ENCODE results near the gene RNF31.

GRCh38 chr14:24178399-24179178, 31.3 kb downstream of the RNF31 start:
- TF ChIP-seq, protein P1, sequence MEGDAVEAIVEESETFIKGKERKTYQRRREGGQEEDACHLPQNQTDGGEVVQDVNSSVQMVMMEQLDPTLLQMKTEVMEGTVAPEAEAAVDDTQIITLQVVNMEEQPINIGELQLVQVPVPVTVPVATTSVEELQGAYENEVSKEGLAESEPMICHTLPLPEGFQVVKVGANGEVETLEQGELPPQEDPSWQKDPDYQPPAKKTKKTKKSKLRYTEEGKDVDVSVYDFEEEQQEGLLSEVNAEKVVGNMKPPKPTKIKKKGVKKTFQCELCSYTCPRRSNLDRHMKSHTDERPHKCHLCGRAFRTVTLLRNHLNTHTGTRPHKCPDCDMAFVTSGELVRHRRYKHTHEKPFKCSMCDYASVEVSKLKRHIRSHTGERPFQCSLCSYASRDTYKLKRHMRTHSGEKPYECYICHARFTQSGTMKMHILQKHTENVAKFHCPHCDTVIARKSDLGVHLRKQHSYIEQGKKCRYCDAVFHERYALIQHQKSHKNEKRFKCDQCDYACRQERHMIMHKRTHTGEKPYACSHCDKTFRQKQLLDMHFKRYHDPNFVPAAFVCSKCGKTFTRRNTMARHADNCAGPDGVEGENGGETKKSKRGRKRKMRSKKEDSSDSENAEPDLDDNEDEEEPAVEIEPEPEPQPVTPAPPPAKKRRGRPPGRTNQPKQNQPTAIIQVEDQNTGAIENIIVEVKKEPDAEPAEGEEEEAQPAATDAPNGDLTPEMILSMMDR (IDR thresholded peaks at IDR 0.05): no peak
- TF ChIP-seq POLR2A (IDR thresholded peaks at IDR 0.05): no peak
- no peak for TF ChIP-seq EP300 (IDR thresholded peaks at IDR 0.05)
- no peak for TF ChIP-seq POLR2AphosphoS5 (IDR thresholded peaks at IDR 0.05)

Data from gastroesophageal sphincter (tissue), 3 donors.